ENCODE measurements around the gene HAP1.
A peak's percentile ranks its signal among the peaks of the same experiment; 100 is the strongest.
"Not testable (repeated sequence)": the region's sequence is repeated elsewhere in the genome, so short reads cannot be mapped to it uniquely, and the experiment has no call there.

The HAP1 gene

DNA sequence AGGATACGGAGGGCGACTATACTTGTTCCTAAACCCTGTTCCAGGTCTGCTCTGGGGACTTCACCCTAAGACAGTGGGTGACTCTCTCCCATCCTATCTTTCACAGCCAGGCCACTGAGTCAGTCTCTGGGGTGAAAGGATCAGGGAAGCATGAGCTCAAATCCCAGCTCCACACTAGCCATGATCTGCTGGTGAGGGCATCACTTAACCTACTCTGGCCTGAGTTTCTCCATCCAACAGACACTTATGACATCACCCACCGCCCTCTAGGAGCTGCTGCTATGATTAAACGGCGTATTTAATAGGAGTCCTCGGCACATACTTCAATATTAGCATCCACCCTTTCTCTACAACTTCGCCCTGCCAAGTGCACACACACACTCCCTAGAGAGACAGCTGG is 12.2 kb downstream of the HAP1 start:
- DNase-seq: no peak

- no peak for DNase-seq
These were observed 16.2 kb downstream of the HAP1 start for GRCh38 chr17:41718287-41718645.

DNA sequence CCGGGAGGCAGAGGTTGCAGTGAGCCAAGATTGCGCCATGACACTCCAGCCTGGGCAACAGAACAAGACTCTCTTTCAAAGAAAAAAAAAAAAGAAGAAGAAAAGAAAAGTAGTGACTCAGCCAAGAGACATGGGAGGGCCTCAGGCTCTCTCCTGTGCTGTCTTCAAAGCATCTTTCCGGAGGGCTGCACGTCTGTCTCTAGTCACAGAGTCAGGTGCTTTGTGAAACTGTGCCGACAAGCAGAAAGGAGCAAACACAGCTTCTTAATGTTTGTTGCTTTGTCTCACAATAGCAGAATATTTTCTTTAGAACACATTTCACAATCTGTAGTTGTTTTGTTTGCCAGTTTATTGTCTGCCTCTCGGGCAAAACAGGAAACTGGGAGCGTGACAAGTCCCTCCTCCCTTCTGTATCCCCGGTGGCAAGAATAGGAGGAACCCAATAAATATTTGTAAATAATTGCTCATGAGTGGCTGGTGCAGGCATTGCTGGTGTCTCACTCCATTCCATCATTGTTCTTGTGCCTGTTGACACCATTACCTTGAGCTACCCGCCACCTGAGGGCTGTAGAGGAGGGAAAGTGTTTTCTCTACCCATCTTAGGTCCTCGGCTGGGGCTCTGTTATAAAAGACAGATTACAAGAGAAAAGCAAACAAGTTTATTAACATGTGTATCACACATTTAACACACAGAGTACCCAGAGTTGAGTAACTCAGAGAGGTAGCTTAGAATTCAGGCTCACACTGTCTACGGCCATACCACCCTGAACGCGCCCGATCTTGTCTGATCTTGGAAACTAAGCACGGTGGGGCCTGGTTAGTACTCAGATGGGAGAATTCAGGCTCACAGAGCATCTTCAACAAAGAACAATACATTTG is 16.8 kb downstream of the HAP1 start:
- DNase-seq: no peak

- DNase-seq: no peak
These were observed 22.6 kb downstream of the HAP1 start, which contains the start of gene GAST for GRCh38 chr17:41711669-41712400. TSS of gene GAST (plus strand) at chr17:41712331. CDS start at chr17:41715437, 3,106 bp downstream.

- DNase-seq: no peak
These were observed 23.9 kb downstream of the HAP1 start for GRCh38 chr17:41710472-41711090.

DNA sequence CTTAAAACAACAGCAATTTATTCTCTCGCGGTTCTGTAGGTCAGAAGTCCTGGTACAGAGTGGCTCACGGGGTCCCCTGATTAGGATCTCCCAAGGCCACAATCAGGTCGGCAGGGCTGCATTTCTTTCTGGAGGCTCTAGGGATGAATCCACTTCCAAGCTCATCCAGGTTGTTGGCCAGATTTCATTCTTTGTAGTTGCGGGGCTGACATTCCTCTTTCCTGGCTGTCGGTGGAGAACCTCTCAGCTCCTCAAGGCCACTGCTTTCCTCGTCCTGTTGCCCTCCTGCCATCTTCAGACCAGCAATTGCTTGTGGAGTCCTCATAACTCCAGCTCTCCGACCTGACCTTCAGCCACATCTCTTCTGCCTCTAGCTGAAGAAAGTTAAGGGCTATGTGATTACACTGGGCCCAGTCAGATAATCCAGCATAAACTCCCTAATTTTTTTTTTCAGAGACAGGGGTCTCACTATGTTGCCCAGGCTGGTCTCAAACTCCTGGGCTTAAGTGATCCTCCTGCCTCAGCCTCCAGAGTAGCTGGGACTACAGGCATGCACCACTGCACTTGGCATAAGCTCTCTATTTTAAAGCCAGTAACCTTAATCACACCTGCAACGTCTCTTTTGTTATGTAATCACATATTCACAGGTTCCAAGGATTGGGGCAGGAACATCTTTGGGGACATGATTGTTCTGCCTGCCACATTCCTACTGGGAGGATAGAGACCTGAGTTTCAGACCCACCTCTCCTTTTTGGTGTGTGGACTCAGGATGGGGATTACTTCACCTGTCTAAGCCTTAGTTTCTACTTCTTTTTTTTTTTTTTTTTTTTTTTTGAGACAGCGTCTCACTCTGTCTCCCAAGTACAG is 26.4 kb downstream of the HAP1 start:
- no peak for DNase-seq

- DNase-seq: no peak
These were observed 29.0 kb downstream of the HAP1 start for GRCh38 chr17:41705271-41705991.

DNA sequence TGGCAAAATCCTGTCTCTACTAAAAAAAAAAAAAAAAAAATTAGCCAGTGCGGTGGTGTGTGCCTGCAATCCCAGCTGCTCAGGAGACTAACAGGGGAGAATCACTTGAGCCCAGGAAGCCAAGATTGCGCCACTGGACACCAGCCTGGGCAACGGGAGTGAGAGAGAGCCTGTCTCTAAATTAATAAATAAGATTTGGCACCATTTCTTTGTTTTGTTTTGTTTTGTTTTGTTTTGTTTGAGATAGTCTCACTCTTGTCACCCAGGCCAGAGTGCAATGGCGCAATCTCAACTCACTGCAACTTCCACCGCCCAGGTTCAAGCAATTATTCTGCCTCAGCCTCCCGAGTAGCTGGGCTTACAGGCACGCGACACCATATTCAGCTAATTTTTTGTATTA is 31.7 kb downstream of the HAP1 start:
- no peak for DNase-seq

- not testable (repeated sequence) for DNase-seq
These were observed 33.6 kb downstream of the HAP1 start for GRCh38 chr17:41700843-41701242.

GRCh38 chr17:41697122-41697962 is 37.1 kb downstream of the HAP1 start:
- no peak for DNase-seq

DNA sequence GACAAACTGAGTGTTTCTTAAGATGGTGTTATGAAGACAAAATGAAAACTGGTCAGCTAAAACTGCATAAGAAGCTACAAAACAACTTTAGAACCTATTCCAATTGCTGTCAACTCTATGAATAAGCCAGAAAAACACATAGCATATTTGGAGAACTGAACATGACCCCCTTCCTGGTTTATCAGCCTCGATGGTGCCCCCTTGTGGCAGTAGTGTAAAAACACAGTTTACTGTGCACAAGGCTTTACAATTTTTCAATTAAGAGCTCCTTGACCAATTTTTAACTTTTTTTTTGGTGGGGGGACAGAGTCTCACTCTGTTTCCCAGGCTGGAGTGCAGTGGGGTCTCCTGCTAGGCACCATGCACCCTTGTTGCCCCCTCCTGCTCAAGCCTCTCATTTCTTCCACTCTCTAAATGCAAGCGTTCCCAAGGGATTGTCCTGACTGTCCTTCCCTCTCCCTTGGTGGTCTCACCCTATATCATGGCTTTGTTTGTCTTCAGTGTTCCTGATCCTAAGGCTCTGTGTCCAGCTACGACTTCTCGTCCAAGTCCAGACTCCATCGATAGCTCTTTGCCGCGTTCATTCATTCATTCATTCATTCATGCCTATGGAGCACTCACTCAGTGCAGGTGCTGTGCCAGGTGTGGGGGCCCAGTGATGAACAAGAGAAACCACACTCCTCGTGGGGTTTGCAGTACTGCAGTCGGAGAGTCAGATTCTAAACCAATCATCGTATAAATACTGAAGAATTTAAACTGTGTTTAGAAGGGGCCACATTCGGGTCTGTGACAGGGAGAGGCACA is 38.3 kb downstream of the HAP1 start:
- peak; percentile 56 for DNase-seq

GRCh38 chr17:41695134-41695661 is 39.2 kb downstream of the HAP1 start:
- DNase-seq: no peak

GRCh38 chr17:41692722-41693521 is 41.5 kb downstream of the HAP1 start:
- no peak for DNase-seq

- DNase-seq: no peak
These were observed 43.2 kb downstream of the HAP1 start for GRCh38 chr17:41691031-41691777.

DNA sequence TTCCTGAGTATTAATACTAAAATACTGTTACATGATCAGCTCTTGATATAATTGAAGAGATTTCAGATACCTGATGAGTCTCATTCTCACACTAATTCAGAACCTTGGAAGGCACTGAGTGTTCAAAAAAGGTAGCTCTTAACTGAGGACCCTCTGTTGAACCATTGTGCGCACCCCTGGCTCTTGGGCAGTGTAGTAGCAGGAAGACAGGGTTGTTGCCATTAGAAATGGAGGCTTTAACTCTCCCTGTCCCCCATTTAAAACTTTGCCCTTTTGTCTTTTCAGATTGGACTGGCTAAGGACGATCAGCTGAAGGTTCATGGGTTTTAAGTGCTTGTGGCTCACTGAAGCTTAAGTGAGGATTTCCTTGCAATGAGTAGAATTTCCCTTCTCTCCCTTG is 43.9 kb downstream of the HAP1 start:
- no peak for DNase-seq

- no peak for DNase-seq
These were observed 44.7 kb downstream of the HAP1 start for GRCh38 chr17:41689497-41690299.
